Natural killer cell treated with Interleukin-12 subunit alpha and Interleukin-12 subunit beta and Interleukin-15 and Interleukin-18, amount 100 ng/mL, for 72 hours (primary cell): ENCODE measurements around the gene GJC1. TPM values are rescaled to one million over a fixed set of nuclear protein-coding genes. Genes with fewer than 3 reads are reported as not detected.

ENCODE experiments used
- ATAC-seq, 2 donors: fragments of 150-1000 bp; cut with Tn5 transposase in 1 of 2; sonication (Bioruptor Pico), chemical (Tn5 transposase) in 1 of 2; 2 replicates each; pipeline ENCODE4 v1.10.0; 2021
- DNase-seq: peaks from one replicate; pipeline ENCODE4 v3.0.0; 2022; ENCODE audit warnings: low spot score
- H3K27ac Mint-ChIP-seq, 2 donors: 1 replicate in 1 of 2; 2 replicates in 1 of 2; pipeline ENCODE4 v1.8.0; 2022; ENCODE audit warnings: mixed read lengths in 2 of 2, mild to moderate bottlenecking in 1 of 2, moderate library complexity in 1 of 2
- H3K27me3 Mint-ChIP-seq, 2 donors: 1 replicate in 1 of 2; 2 replicates in 1 of 2; pipeline ENCODE4 v1.8.0; 2022; ENCODE audit warnings: mixed read lengths in 2 of 2
- H3K36me3 Mint-ChIP-seq: one replicate; pipeline ENCODE4 v1.8.0; 2022; ENCODE audit warnings: mixed read lengths
- H3K4me1 Mint-ChIP-seq, 2 donors: 1 replicate in 1 of 2; 2 replicates in 1 of 2; pipeline ENCODE4 v1.8.0; 2022; ENCODE audit warnings: low read depth in 2 of 2, mixed read lengths in 2 of 2, mild to moderate bottlenecking in 1 of 2
- H3K4me3 Mint-ChIP-seq: one replicate; pipeline ENCODE4 v1.8.0; 2022; ENCODE audit warnings: mixed read lengths
- H3K9me3 Mint-ChIP-seq: 2 replicates; pipeline ENCODE4 v1.8.0; 2022; ENCODE audit warnings: mixed read lengths
- total RNA-seq, 2 donors: library from RNA; stranded (reverse); gene quantifications; one replicate each; pipeline ENCODE4 v1.2.3, GENCODE V29; 2022

GJC1 gene
- total RNA-seq, 2 donors from 2014 or later, result 1.4 to 2.5 TPM

DNA sequence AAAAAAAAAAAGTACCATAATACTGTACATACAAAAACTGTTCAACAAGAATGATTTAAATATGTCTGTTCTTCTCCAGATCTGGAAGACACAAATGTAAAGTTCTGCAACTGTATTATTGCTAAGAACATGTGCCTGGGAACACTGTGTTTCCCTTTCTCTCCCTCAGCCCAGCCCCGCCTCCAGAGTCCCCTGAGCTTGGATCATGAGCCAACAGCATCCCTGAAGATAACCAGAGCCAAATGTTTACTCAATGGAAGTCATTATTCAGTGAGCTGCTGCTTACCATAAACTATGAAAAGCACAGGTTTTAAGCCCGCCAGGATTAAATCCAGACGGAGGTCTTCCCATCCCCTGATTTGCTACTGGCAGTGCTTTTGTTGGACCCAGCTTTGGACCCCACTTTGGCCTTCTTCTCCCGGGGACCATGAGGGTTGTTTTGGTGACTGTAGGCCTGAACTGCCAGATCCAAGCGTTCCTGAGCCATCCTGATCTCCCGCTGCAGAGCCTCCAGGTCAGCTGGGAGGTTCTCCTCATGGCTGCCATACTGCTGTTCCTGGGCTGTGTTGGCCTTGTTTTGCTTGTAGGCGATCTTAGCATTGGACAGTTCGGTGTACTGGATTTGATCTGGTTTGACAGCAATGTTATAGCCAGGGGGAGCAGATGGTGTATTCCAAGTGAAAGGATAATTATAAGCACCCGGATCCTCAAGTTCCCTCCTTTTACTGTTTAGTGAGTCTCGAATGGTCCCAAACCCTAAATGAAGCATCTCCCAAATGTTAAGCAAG is 25.6 kb downstream of the GJC1 start:
- Mint-ChIP-seq H3K27ac (no peak overlapping the region), H3K4me3 (no peak overlapping the region), H3K9me3 (no peaks in the 10 kb centered on the region), H3K4me1 (no peaks in the 10 kb centered on the region), H3K27me3 (peaks cover 7 to 15% of the 10 kb centered on the region in 2 donors), H3K36me3 (no peaks in the 10 kb centered on the region)
- ATAC-seq, result no peak
- DNase-seq, result no peak

DNA sequence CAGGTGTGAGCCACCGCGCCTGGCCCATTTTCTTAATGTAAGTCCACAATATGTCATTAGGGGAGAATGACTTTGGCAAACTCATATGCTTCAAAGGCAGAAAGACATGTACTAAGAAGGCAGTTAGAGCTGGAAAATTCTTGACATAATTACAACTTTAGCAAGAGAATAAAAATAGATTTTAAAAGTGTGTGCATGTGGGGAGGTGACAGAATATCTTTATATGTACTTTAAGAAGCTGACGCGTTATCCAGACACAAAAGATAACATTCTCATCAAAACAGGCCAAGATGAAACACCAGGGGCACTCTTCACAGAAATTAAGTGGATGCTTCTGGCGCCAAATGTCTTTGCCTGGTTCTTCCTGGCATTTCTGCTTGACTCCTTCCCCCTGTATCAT is 28.2 kb downstream of the GJC1 start:
- Mint-ChIP-seq H3K4me3 (no peak overlapping the region), H3K27me3 (peaks cover 0 to 9% of the 10 kb centered on the region in 2 donors), H3K9me3 (no peaks in the 10 kb centered on the region), H3K27ac (no peak overlapping the region), H3K4me1 (no peaks in the 10 kb centered on the region), H3K36me3 (no peaks in the 10 kb centered on the region)
- ATAC-seq (no peak), DNase-seq (no peak)

DNA sequence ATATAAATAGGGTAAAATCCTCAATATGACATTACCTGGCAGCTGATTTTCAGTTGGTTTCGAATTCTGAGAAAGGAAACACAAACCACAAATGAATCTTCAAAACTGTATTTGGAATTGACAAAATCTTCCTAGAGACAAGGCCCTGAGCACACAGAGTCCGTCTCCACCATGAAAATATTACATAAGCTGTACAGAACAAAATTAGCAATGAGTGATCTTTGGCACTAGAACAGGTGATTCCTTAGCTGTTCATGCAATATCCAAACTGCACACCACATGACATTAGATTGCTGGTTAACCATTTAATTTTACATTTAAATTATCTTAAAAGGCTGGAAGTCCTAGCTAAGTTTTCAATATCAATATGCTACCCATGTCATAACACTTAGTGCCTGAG is 31.7 kb downstream of the GJC1 start:
- Mint-ChIP-seq H3K27me3 (peaks cover 0 to 5% of the 10 kb centered on the region in 2 donors), H3K4me1 (no peaks in the 10 kb centered on the region), H3K9me3 (no peaks in the 10 kb centered on the region), H3K4me3 (no peak overlapping the region), H3K36me3 (no peaks in the 10 kb centered on the region), H3K27ac (no peak overlapping the region)
- ATAC-seq (no peak), DNase-seq (no peak)

DNA sequence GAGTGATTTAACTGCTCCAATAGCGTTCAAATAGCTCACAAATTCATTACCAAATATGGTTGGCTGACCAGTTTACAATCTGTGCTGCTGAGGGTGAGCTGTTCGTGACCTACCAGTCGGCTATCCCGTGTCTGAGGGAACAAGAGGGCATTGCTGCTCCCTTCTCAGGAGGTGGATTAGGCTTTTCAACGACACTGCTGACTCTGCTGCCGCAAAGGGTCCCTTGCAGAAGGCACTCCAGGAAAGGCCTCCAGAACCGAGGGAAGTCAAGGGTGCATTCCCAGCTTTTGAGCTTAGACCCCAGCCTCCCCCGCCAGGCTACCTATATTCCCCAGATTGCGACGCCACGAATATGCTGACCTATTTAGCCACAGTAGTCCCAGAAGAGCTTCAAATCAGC is 32.3 kb downstream of the GJC1 start:
- H3K9me3 Mint-ChIP-seq, result no peaks in the 10 kb centered on the region
- no peaks in the 10 kb centered on the region for H3K36me3 Mint-ChIP-seq
- no peak overlapping the region for H3K27ac Mint-ChIP-seq
- ATAC-seq, result no peak
- no peak for DNase-seq
- no peaks in the 10 kb centered on the region for H3K4me1 Mint-ChIP-seq
- no peak overlapping the region for H3K4me3 Mint-ChIP-seq
- peaks cover 0 to 5% of the 10 kb centered on the region in 2 donors for H3K27me3 Mint-ChIP-seq

DNA sequence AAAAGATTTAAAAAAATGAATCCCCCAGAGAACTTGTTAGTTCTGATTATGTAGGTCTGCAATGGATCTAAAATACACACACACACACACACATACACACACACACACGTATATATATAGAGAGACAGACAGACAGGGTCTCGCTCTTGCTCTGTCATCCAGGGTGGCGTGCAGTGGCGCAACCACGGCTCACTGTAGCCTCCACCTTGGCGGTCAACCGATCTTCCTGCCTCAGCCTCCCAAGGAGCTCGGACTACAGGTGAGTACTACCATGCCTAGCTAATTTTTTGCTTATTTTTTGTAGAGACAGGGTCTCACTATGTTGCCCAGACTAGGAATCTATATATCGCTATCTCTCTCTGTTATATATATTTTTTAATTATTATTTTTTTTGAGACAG is 33.4 kb downstream of the GJC1 start:
- no peak for DNase-seq
- Mint-ChIP-seq H3K4me1 (no peaks in the 10 kb centered on the region), H3K27ac (no peak overlapping the region), H3K4me3 (no peak overlapping the region), H3K27me3 (peaks cover 0 to 5% of the 10 kb centered on the region in 2 donors), H3K36me3 (no peaks in the 10 kb centered on the region), H3K9me3 (no peaks in the 10 kb centered on the region)
- ATAC-seq, result no peak

DNA sequence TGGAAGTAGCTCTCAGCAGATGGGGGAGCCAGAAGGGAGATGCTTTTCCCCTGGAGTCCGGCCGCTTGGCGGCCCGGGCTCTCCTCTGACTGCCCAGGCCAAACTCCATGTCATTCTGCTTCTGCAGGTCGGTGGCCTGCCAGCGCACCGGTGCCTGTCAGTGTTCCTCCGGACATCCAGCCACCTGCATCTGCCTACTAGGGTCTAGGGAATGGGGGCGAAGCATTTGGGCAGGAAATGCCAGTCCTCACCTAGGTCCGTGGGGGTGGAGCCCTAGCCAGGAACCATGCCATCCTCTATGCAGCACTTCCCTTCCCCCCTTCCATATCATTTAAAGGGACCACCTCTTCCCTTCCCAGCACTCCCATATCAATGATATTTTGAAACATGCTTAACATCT is 34.2 kb downstream of the GJC1 start:
- H3K36me3 Mint-ChIP-seq, result no peaks in the 10 kb centered on the region
- H3K27me3 Mint-ChIP-seq, result peaks cover 0 to 5% of the 10 kb centered on the region in 2 donors
- ATAC-seq, result no peak
- no peaks in the 10 kb centered on the region for H3K9me3 Mint-ChIP-seq
- H3K4me1 Mint-ChIP-seq, result no peaks in the 10 kb centered on the region
- H3K4me3 Mint-ChIP-seq, result no peak overlapping the region
- H3K27ac Mint-ChIP-seq, result no peak overlapping the region
- no peak for DNase-seq

DNA sequence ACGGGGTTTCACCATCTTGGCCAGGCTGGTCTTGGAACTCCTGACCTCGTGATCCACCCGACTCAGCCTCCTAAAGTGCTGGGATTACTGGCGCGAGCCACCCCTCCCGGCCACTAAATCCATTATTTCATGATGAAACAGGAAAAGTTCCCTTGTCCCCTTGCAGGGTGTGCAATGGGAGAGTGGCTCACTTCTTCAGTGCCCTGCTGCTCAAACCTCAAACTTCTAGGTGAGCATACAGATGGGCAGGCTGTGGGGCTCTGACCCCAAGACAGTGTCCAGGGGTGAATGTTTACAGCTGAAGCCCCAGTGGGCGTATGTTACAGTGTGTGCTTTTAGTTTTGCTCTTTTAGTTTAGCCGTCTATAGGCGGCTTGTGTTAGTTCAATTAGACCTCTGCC is 34.7 kb downstream of the GJC1 start:
- ATAC-seq (no peak), DNase-seq (no peak)
- Mint-ChIP-seq H3K4me3 (no peak overlapping the region), H3K27me3 (peaks cover 0 to 5% of the 10 kb centered on the region in 2 donors), H3K36me3 (no peaks in the 10 kb centered on the region), H3K27ac (no peak overlapping the region), H3K9me3 (no peaks in the 10 kb centered on the region), H3K4me1 (no peaks in the 10 kb centered on the region)

DNA sequence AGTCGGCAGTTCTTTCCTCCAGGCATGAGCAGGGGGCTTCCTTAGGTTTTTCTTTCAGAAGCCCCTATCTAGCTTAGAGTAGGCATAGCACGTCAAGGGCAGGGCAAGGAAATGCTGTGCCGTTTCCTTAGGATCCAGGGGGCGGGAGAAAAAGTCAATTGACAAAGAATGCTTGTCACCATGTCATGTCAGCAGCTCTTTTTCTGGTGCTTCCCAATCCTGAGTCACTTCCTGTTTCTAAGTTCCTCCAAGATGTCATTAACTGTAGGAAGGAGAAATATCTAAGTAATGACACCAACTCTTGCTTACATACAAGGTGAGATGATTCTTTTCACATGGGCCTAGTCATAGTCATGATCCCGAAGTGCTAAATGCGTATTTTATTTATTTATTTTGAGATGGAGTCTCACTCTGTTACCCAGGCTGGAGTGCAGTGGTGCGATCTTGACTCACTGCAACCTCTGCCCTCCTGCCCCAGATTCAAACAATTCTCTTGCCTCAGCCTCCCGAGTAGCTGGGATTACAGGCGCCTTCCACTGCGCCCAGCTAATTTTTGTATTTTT is 35.2 kb downstream of the GJC1 start:
- DNase-seq (no peak), ATAC-seq (no peak)
- peaks cover 0 to 5% of the 10 kb centered on the region in 2 donors for H3K27me3 Mint-ChIP-seq
- H3K36me3 Mint-ChIP-seq, result no peaks in the 10 kb centered on the region
- H3K27ac Mint-ChIP-seq, result peak overlapping the region in 1 of 2 donors; percentile 68
- no peak overlapping the region for H3K4me3 Mint-ChIP-seq
- no peaks in the 10 kb centered on the region for H3K4me1 Mint-ChIP-seq
- no peaks in the 10 kb centered on the region for H3K9me3 Mint-ChIP-seq

DNA sequence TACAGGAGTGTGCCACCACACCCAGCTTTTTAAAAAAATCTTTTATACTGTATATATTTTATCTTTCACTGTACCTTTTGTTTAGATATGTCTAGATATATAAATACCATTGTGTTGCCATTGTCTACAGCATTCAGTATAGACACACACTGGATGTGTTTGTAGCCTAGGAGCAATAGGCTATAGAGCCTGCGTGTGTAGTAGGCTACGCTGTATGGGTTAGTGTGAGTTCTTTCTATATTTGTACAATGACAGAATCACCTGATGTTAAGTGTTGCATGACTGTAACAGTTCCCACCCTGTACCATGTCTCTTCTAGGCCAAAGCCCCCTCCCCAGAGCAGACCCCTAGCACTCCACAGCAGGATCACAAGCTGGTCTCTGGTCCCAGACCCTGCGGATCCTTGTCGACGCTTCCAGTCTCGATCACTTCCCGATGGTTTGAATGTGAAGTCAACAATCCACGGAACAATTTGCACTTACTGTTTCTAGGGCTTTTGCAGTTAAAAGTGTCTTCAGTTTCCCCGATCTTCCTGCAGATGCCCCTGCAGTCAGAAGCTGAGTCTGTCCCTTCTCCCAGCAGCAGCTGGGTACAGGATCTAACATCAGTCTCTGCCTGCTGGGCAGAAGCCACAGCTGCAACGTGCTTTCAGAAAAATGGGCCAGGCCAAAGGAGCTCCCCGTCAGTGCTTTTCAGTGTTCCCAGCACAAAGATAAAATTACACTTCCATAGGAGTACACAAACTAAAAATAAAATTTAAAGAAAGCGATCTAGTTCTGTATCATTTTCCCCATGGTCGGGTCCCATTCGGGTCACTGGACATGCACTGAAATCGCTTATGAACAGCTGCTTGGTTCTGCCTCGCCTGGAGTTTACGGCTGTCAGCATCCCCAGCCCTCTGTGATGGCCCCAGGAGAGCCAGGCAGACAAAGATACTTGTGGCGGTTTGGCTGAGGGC is 35.9 kb downstream of the GJC1 start:
- ATAC-seq (no peak), DNase-seq (no peak)
- H3K27me3 Mint-ChIP-seq, result peaks cover 0 to 5% of the 10 kb centered on the region in 2 donors
- peak overlapping the region in 1 of 2 donors; percentile 68 for H3K27ac Mint-ChIP-seq
- H3K9me3 Mint-ChIP-seq, result no peaks in the 10 kb centered on the region
- H3K4me1 Mint-ChIP-seq, result no peaks in the 10 kb centered on the region
- H3K36me3 Mint-ChIP-seq, result no peaks in the 10 kb centered on the region
- H3K4me3 Mint-ChIP-seq, result no peak overlapping the region

DNA sequence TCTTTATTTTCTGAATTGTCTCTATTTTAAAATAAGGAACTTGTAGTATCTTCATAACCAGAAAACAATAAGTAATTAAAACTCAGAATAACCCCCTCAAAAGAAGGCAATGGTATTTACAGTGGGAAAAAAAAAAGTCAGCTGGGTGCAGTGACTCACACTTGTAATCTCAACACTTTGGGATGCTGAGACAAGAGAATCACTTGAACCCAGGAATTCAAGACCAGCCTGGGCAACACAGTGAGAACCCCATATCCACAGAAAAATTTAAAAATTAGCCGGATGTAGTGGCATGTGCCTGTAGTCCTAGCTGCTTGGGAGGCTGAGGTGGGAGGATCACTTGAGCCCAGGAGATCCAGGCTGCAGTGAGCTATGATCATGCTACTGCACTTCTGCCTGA is 37.8 kb downstream of the GJC1 start:
- Mint-ChIP-seq H3K4me3 (no peak overlapping the region), H3K4me1 (no peaks in the 10 kb centered on the region), H3K36me3 (no peaks in the 10 kb centered on the region), H3K27ac (no peak overlapping the region), H3K9me3 (no peaks in the 10 kb centered on the region), H3K27me3 (peaks cover 0 to 5% of the 10 kb centered on the region in 2 donors)
- ATAC-seq (no peak), DNase-seq (no peak)

DNA sequence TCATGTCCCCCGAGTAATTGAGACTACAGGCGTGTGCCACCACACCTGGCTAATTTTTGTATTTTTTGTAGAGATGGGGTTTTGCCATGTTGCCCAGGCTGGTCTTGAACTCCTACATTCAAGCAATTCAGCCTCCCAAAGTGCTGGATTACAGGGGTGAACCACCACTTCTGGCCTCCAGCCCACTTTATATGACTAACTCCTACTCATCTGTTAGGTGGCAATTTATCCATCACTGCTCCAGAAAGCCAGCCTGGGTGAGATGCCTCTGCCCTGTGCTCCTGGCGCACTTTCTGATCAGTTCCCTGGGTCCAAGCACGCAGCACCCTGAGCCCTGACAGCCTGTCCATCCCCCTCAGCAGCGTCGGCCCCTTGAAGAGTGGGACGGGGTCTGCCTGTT is 41.9 kb downstream of the GJC1 start:
- ATAC-seq (no peak), DNase-seq (no peak)
- Mint-ChIP-seq H3K36me3 (no peaks in the 10 kb centered on the region), H3K27me3 (no peaks in the 10 kb centered on the region), H3K4me3 (no peak overlapping the region), H3K9me3 (no peaks in the 10 kb centered on the region), H3K4me1 (no peaks in the 10 kb centered on the region), H3K27ac (no peak overlapping the region)

DNA sequence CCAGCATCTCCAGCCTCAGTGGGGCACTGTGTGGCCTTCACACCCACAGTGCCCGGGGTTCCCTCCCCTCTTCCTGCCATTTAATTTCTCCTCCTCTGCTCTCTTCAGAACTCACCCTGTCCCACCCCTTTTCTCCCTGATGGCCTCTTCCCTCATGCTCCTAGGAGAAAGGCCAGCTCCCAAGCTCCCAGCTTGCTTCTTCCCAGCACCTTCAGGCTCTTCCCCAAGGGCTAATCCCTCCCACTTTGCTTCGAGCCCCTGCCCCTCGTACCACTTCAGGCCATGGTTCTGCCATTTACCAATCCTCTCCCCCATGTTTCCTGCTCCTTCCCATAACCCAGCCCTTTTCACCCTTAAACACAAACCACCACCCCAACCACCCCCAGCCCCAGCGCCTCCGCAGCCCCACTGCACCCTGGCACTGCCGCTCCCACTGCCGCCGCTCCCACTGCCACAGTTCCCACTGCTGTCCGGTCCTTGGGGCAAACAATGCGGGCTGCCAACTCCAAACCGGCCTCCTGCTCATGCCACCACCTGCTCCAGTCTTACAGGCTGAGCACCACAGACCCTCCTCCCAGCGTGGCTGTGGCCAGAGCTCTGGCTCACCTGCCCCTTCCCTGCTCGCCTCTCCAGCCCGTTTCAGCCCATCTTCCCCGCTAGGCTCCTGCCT is 42.7 kb downstream of the GJC1 start:
- Mint-ChIP-seq H3K27ac (no peak overlapping the region), H3K4me3 (no peak overlapping the region), H3K4me1 (no peaks in the 10 kb centered on the region), H3K27me3 (no peaks in the 10 kb centered on the region), H3K9me3 (no peaks in the 10 kb centered on the region), H3K36me3 (no peaks in the 10 kb centered on the region)
- DNase-seq (no peak), ATAC-seq (peak in 1 of 2 donors; percentile 29)

DNA sequence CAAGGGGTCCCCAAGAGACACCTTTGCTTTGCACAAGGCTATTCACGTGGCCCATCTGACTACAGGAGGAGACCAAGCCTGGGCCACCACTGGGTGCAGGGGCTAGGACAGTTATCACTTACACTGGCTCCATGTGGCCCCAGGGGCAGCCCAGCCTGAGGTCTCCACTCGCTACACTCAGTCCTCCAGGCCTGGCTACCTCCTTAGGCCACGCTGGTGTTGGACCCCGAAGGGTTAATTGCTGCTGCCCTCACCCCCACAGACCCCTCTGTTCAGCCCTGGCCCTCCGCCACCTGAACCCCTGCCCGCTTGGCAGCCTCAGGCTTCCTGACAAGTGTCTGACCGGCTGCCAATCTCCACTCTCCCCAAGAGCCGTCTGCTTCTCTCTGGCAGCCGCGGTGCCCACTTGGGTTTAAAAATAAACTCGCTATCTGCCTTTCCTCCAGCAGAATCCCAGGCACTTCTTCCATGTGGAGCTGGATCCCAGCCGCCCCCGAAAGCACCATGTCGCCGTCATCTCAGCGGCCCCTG is 43.5 kb downstream of the GJC1 start:
- Mint-ChIP-seq H3K9me3 (no peaks in the 10 kb centered on the region), H3K27ac (no peak overlapping the region), H3K36me3 (no peaks in the 10 kb centered on the region), H3K4me3 (no peak overlapping the region), H3K27me3 (no peaks in the 10 kb centered on the region), H3K4me1 (no peaks in the 10 kb centered on the region)
- DNase-seq, result no peak
- ATAC-seq, result peak; percentile 24 to 34
